Measurements from ENCODE around the gene FGF3. TPM values are rescaled to one million over a fixed set of nuclear protein-coding genes. Genes with fewer than 3 reads are reported as not detected.

The FGF3 gene
- total RNA-seq, 4 donors from 2014 or later: not detected

GRCh38 chr11:69839516-69839915 lies 20.3 kb upstream of the FGF3 start:
- H3K4me1 ChIP-seq: no peaks in the 10 kb centered on the region
- DNase-seq (ENCODE audit: low spot score in 2 of 2): no peak
- no peak overlapping the region for H3K4me3 ChIP-seq
- TF ChIP-seq POLR2A (IDR thresholded peaks at IDR 0.05) (no peak), EP300 (IDR thresholded peaks at IDR 0.05) (no peak), CTCF (IDR thresholded peaks at IDR 0.05) (no peak)
- H3K9me3 ChIP-seq: peaks cover 0 to 4% (median 0%) of the 10 kb centered on the region in 4 donors
- no peak overlapping the region for H3K27ac ChIP-seq
- no peaks in the 10 kb centered on the region for H3K36me3 ChIP-seq
- H3K27me3 ChIP-seq: peaks cover 0 to 20% of the 10 kb centered on the region in 2 donors
- WGBS, 2 donors: 74 to 88% methylated on average over 9 of the region's 9 CpGs

GRCh38 chr11:69837791-69838190 lies 18.6 kb upstream of the FGF3 start:
- H3K4me3 ChIP-seq: no peak overlapping the region
- no peak for DNase-seq (ENCODE audit: low spot score in 2 of 2)
- H3K36me3 ChIP-seq: no peaks in the 10 kb centered on the region
- TF ChIP-seq EP300 (IDR thresholded peaks at IDR 0.05) (no peak), CTCF (IDR thresholded peaks at IDR 0.05) (no peak), POLR2A (IDR thresholded peaks at IDR 0.05) (no peak)
- no peaks in the 10 kb centered on the region for H3K4me1 ChIP-seq
- no peak overlapping the region for H3K27ac ChIP-seq
- peaks cover 0 to 4% (median 0%) of the 10 kb centered on the region in 4 donors for H3K9me3 ChIP-seq
- peaks cover 0 to 29% of the 10 kb centered on the region in 2 donors for H3K27me3 ChIP-seq
- WGBS, 2 donors: 82 to 96% methylated on average over 5 of the region's 5 CpGs

- Histone ChIP-seq H3K4me1 (no peaks in the 10 kb centered on the region), H3K9me3 (no peaks in the 10 kb centered on the region), H3K36me3 (no peaks in the 10 kb centered on the region), H3K27me3 (peaks cover 0 to 36% of the 10 kb centered on the region in 2 donors), H3K4me3 (no peak overlapping the region), H3K27ac (no peak overlapping the region)
- WGBS, 2 donors: 84 to 89% methylated on average over 14 to 16 of the region's 17 CpGs
- DNase-seq (ENCODE audit: low spot score in 2 of 2): no peak
- TF ChIP-seq EP300 (IDR thresholded peaks at IDR 0.05) (no peak), POLR2A (IDR thresholded peaks at IDR 0.05) (no peak), CTCF (IDR thresholded peaks at IDR 0.05) (no peak)
Measured at GRCh38 chr11:69836401-69836800, 17.2 kb upstream of the FGF3 start.

GRCh38 chr11:69834811-69835800 lies 15.9 kb upstream of the FGF3 start:
- no peak for TF ChIP-seq POLR2A (IDR thresholded peaks at IDR 0.05)
- TF ChIP-seq EP300 (IDR thresholded peaks at IDR 0.05): no peak
- no peak for TF ChIP-seq CTCF (IDR thresholded peaks at IDR 0.05)
- Histone ChIP-seq H3K27ac (no peak overlapping the region), H3K4me1 (no peaks in the 10 kb centered on the region), H3K4me3 (no peak overlapping the region), H3K27me3 (peaks cover 0 to 36% of the 10 kb centered on the region in 2 donors), H3K9me3 (no peaks in the 10 kb centered on the region), H3K36me3 (no peaks in the 10 kb centered on the region)
- WGBS, 2 donors: 28 to 42% methylated on average over 28 to 33 of the region's 35 CpGs
- no peak for DNase-seq (ENCODE audit: low spot score in 2 of 2)

GRCh38 chr11:69834251-69834650 lies 15.0 kb upstream of the FGF3 start:
- H3K9me3 ChIP-seq: no peaks in the 10 kb centered on the region
- 81 to 86% methylated on average over 12 of the region's 12 CpGs for WGBS, 2 donors
- no peak overlapping the region for H3K4me3 ChIP-seq
- no peak for TF ChIP-seq EP300 (IDR thresholded peaks at IDR 0.05)
- no peak for TF ChIP-seq POLR2A (IDR thresholded peaks at IDR 0.05)
- no peak for TF ChIP-seq CTCF (IDR thresholded peaks at IDR 0.05)
- DNase-seq (ENCODE audit: low spot score in 2 of 2): no peak
- no peaks in the 10 kb centered on the region for H3K4me1 ChIP-seq
- no peak overlapping the region for H3K27ac ChIP-seq
- H3K36me3 ChIP-seq: no peaks in the 10 kb centered on the region
- H3K27me3 ChIP-seq: peaks cover 0 to 36% of the 10 kb centered on the region in 2 donors
